Activated CD8-positive, alpha-beta T cell treated with anti-CD3 and anti-CD28 coated beads, Interleukin-2, amount 10 ng/mL, durations not matched to agents 7 days and 5 days (primary cell): Measurements from ENCODE around the gene PAX2. TPM values are rescaled to one million over a fixed set of nuclear protein-coding genes. Genes with fewer than 3 reads are reported as not detected.

Source experiments
- ATAC-seq: fragments of 150-1000 bp; cut with Tn5 transposase; one replicate; pipeline ENCODE4 v1.10.0; 2021; ENCODE audit warnings: moderate library complexity
- CTCF ChIA-PET: fragments of 350-600 bp; sonication (Branson Sonifier 250); formaldehyde crosslinking; loops from one replicate; lab custom pipeline; 2021; ENCODE audit warnings: antibody characterized with exemption; lab: Charles Lee
- POLR2A ChIA-PET: fragments of 350-600 bp; sonication (Branson Sonifier 250); formaldehyde crosslinking; loops from one replicate; lab custom pipeline; 2021; ENCODE audit warnings: antibody characterized with exemption; lab: Charles Lee
- DNase-seq: peaks from one replicate; pipeline ENCODE4 v3.0.0-alpha.2; 2020
- H3K27ac Mint-ChIP-seq: one replicate; pipeline ENCODE4 v1.8.0; 2021; ENCODE audit warnings: mild to moderate bottlenecking, mixed read lengths
- H3K27me3 Mint-ChIP-seq: one replicate; pipeline ENCODE4 v1.8.0; 2021; ENCODE audit warnings: low read depth, mixed read lengths
- H3K36me3 Mint-ChIP-seq: one replicate; pipeline ENCODE4 v1.8.0; 2021; ENCODE audit warnings: low read depth, mixed read lengths
- H3K4me1 Mint-ChIP-seq: one replicate; pipeline ENCODE4 v1.8.0; 2021; ENCODE audit warnings: low read depth, mixed read lengths
- H3K4me3 Mint-ChIP-seq: one replicate; pipeline ENCODE4 v1.8.0; 2021; ENCODE audit warnings: mild to moderate bottlenecking, mixed read lengths
- H3K9me3 Mint-ChIP-seq: one replicate; pipeline ENCODE4 v1.8.0; 2022; ENCODE audit warnings: mixed read lengths; ENCODE audit not compliant: insufficient read depth
- total RNA-seq, 2 experiments: library from RNA; stranded (reverse); gene quantifications; one replicate each; pipeline ENCODE4 v1.2.3, GENCODE V29; 2021

PAX2 gene
- total RNA-seq, 2 experiments from 2014 or later: not detected

- peaks cover 85% of the 10 kb centered on the region for H3K27me3 Mint-ChIP-seq
- no peak overlapping the region for H3K4me3 Mint-ChIP-seq
- no peak overlapping the region for H3K27ac Mint-ChIP-seq
- no peaks in the 10 kb centered on the region for H3K36me3 Mint-ChIP-seq
- no peak for ATAC-seq
- ChIA-PET CTCF (interaction anchor here (0.6 to 3.2 kb wide), 26 partner anchors 8 to 403 kb away, joined by 3 to 38 read pairs (median 3); no protein-coding TSS in a partner anchor), POLR2A (interaction anchor here (1.1 kb wide), 1 partner anchor 180 kb away, joined by 3 read pairs; no protein-coding TSS in a partner anchor)
- no peaks in the 10 kb centered on the region for H3K9me3 Mint-ChIP-seq
- no peak for DNase-seq
- H3K4me1 Mint-ChIP-seq: peaks cover 31% of the 10 kb centered on the region
Measured at GRCh38 chr10:100742936-100743335, 2.4 kb upstream of the PAX2 start.

DNA sequence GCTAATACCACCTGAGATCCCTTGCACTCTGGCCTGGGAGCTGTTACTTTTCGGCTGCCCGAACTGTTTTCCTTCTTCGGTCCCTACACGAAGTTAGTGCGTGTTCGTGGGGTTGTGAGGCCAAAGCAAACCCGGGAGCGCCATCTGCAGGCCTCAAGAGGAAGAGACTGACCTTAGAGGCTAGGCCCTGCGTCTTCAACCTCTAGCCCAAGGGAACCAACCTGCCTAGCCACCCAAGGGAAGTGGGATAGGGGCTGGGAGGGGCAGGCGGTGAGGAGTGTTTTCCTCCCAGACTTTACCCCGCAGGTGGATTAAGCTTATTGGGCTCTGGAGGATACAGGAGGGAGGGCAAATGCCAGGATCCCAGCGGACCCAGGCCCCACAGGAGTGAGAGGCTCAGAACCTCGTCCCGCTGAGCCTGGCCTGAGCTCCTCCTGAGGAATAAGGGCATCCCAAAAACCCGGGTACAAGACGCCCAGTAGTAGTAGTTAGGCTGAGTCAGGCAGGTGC, 1.7 kb upstream of the PAX2 start:
- CTCF ChIA-PET: interaction anchor here (0.5 to 3.2 kb wide), 34 partner anchors 8 to 547 kb away, joined by 3 to 38 read pairs (median 3); no protein-coding TSS in a partner anchor
- Mint-ChIP-seq H3K4me1 (peaks cover 26% of the 10 kb centered on the region), H3K9me3 (no peaks in the 10 kb centered on the region), H3K36me3 (no peaks in the 10 kb centered on the region), H3K4me3 (no peak overlapping the region), H3K27me3 (peaks cover 83% of the 10 kb centered on the region), H3K27ac (no peak overlapping the region)
- peak; percentile 66 for ATAC-seq
- POLR2A ChIA-PET: interaction anchor here (1.1 kb wide), 2 partner anchors 181 to 188 kb away, joined by 3 read pairs; no protein-coding TSS in a partner anchor
- peak; percentile 68 for DNase-seq

DNA sequence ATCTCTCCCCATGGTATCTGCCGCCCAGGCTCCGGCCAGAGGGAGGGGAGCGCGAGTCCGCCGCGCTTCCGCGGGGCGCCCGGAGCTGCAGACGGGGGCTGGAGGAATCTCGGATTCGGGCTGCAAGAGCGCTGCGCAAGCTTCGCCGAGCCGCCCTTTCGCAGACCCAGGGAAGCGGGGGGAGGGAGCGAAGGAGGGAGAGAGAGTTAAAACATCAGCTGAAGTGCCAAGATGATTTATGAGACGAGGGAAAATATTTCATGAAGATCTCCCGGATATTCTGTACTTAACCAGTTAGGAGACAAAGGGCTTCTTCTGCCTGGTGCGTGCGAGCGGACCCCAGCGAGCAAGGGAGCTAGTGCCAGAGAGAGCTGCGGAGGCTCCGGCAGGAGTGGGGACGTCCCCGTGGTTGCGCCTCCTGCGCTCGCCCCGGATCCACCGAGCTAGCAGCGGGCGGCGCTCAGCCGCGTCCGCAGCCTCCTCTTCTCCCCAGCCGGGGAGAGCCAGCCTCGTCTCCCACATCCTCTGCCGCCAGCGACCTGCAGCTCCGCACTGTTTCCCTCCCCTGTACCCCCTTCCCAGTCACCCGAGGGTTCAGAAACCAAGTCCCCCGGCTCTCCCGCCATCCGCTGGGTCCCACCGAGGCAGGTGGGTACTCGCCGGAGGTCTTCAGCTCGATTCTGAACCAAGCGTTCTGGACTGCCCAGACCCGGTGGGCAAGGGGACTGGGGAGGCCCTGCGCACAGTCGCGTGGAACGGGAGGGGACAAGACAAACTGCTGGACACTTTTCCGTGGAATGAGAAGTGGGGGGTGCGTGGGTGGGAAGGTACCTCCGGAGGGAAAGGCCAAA, 1.0 kb upstream of the PAX2 start:
- peak; percentile 34 for ATAC-seq
- peak; percentile 35 for DNase-seq
- no peak overlapping the region for H3K27ac Mint-ChIP-seq
- no peaks in the 10 kb centered on the region for H3K9me3 Mint-ChIP-seq
- peaks cover 27% of the 10 kb centered on the region for H3K4me1 Mint-ChIP-seq
- POLR2A ChIA-PET: interaction anchor here (1.1 kb wide), 2 partner anchors 181 to 189 kb away, joined by 3 read pairs; no protein-coding TSS in a partner anchor
- peaks cover 82% of the 10 kb centered on the region for H3K27me3 Mint-ChIP-seq
- CTCF ChIA-PET: interaction anchor here (0.8 to 3.2 kb wide), 17 partner anchors 10 to 397 kb away, joined by 3 to 38 read pairs (median 3); no protein-coding TSS in a partner anchor
- peak overlapping the region; percentile 34 for H3K4me3 Mint-ChIP-seq
- H3K36me3 Mint-ChIP-seq: no peaks in the 10 kb centered on the region

- peaks cover 83% of the 10 kb centered on the region for H3K27me3 Mint-ChIP-seq
- no peak overlapping the region for H3K27ac Mint-ChIP-seq
- peaks cover 28% of the 10 kb centered on the region for H3K4me1 Mint-ChIP-seq
- H3K9me3 Mint-ChIP-seq: no peaks in the 10 kb centered on the region
- ChIA-PET POLR2A (no interaction called here), CTCF (no interaction called here)
- peak overlapping the region; percentile 15 for H3K4me3 Mint-ChIP-seq
- no peaks in the 10 kb centered on the region for H3K36me3 Mint-ChIP-seq
- no peak for DNase-seq
- no peak for ATAC-seq
Measured at GRCh38 chr10:100745882-100746783, 751 bp downstream of the PAX2 start.

GRCh38 chr10:100746784-100747455, 1.5 kb downstream of the PAX2 start:
- POLR2A ChIA-PET: no interaction called here
- H3K27ac Mint-ChIP-seq: peak overlapping the region; percentile 45
- CTCF ChIA-PET: interaction anchor here (1.1 kb wide), 1 partner anchor 395 kb away, joined by 4 read pairs; no protein-coding TSS in a partner anchor
- DNase-seq: no peak
- no peaks in the 10 kb centered on the region for H3K36me3 Mint-ChIP-seq
- H3K27me3 Mint-ChIP-seq: peaks cover 83% of the 10 kb centered on the region
- no peak overlapping the region for H3K4me3 Mint-ChIP-seq
- H3K4me1 Mint-ChIP-seq: peaks cover 28% of the 10 kb centered on the region
- no peak for ATAC-seq
- no peaks in the 10 kb centered on the region for H3K9me3 Mint-ChIP-seq

DNA sequence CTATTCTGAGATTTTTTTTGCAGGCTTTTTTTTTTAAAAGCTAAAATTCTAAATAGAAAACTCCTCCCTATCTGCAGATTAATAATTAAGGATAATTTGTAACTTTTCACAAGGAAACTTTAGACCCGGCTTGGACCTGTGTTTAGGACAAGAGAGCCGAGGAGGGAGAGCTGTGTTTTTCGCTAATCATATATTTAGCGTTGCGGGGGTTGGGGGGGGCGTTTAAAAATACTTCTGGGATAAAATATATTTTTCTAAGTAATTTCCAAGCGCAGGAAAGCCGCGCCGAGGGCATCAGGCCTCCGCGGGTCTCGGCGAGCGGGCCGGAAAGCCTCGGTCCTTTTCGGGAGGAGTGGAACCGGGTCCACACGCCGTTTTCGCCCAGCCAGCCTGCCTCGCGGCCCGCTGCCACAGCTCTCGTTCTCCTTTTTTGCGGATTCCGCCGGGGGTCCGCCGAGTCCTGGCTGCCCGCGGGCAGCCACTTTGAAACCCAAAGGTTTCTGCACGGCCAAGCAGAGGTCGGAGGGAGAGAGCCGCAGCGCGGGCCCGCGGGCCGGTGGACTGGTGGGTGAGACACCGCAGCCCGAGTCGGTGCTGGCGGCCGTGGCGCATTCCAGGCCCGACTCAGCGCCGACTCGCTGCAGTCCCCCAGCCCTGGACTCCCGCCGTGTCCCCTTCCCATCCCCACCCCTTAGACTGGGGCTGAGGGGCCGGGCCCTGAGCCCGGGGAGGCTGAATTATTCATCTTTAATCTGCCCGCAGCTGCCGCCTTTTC, 2.3 kb downstream of the PAX2 start:
- Mint-ChIP-seq H3K9me3 (no peaks in the 10 kb centered on the region), H3K36me3 (no peaks in the 10 kb centered on the region), H3K27ac (no peak overlapping the region), H3K27me3 (peaks cover 83% of the 10 kb centered on the region), H3K4me3 (no peak overlapping the region), H3K4me1 (peaks cover 28% of the 10 kb centered on the region)
- ChIA-PET POLR2A (no interaction called here), CTCF (interaction anchor here (1.1 kb wide), 1 partner anchor 395 kb away, joined by 4 read pairs; no protein-coding TSS in a partner anchor)
- ATAC-seq (no peak), DNase-seq (no peak)

DNA sequence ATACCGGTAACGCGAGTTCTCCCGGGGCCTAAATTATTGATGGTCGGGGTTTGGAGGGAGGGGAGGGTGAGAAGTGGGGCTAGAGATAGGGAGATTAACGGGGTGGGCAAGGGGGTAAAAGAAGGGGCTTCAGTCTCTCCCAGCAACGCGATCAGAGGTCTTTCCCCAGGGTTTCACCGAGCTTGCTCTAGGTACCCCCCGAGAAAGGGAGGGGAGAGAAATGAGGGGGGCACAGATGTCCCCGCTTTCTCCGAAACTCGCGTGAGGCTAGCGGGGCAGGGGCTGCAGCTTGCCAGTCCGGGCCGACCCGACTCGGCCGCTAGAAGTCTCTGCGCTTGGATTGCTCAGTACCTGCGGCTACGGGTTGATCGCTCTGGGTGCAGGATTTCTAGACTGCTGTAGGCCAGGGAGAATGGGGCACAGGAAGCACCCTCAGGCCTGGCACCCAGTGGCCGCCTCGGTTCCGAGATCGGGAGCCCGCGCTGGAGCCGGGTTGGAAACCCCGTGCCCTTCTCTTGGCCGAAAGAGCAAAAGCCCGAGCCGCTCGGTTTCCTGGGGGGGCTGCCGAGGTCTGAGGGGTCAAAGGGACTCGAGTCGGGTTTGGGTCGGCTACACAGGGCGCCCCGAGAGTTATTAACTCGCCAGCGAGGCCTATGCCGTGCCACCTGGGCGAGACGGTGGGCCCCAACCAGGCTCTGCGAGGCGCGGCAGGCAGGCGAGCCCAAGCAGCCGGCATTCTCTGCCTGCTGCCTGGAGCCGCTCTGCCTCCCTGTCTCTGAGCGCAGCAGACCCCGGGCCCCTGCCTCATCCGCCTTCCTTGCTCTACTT, 3.1 kb downstream of the PAX2 start:
- no peak overlapping the region for H3K4me3 Mint-ChIP-seq
- ChIA-PET CTCF (no interaction called here), POLR2A (no interaction called here)
- H3K4me1 Mint-ChIP-seq: peaks cover 25% of the 10 kb centered on the region
- ATAC-seq (no peak), DNase-seq (no peak)
- no peak overlapping the region for H3K27ac Mint-ChIP-seq
- no peaks in the 10 kb centered on the region for H3K36me3 Mint-ChIP-seq
- peaks cover 83% of the 10 kb centered on the region for H3K27me3 Mint-ChIP-seq
- H3K9me3 Mint-ChIP-seq: no peaks in the 10 kb centered on the region

DNA sequence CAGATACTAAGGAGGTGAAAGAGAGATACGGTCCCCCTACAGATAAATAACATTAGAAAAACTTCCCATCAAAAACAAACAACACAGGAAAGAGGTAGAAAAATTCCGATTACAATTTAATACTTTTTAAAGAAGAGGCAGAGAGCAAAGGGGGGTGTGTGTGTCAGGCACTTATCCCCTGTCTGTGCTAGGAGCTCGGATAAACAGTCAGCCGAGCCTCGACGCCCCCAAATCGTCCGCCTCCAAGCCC, 3.6 kb downstream of the PAX2 start:
- DNase-seq: no peak
- Mint-ChIP-seq H3K4me1 (peaks cover 20% of the 10 kb centered on the region), H3K9me3 (no peaks in the 10 kb centered on the region), H3K4me3 (no peak overlapping the region), H3K27ac (no peak overlapping the region), H3K27me3 (peaks cover 82% of the 10 kb centered on the region), H3K36me3 (no peaks in the 10 kb centered on the region)
- ATAC-seq: no peak
- POLR2A ChIA-PET: no interaction called here
- CTCF ChIA-PET: no interaction called here

GRCh38 chr10:100749309-100750217, 4.2 kb downstream of the PAX2 start:
- ChIA-PET CTCF (no interaction called here), POLR2A (interaction anchor here (0.6 kb wide), 1 partner anchor 11 kb away, joined by 3 read pairs; no protein-coding TSS in a partner anchor)

More at GRCh38 chr10:100749309-100750217, 4.2 kb downstream of the PAX2 start:
- Mint-ChIP-seq H3K4me3 (no peak overlapping the region), H3K27ac (no peak overlapping the region), H3K27me3 (peaks cover 81% of the 10 kb centered on the region), H3K36me3 (no peaks in the 10 kb centered on the region), H3K9me3 (no peaks in the 10 kb centered on the region), H3K4me1 (peaks cover 14% of the 10 kb centered on the region)
- DNase-seq (no peak), ATAC-seq (no peak)
